ENCODE results near the gene CRIP1.

DNA sequence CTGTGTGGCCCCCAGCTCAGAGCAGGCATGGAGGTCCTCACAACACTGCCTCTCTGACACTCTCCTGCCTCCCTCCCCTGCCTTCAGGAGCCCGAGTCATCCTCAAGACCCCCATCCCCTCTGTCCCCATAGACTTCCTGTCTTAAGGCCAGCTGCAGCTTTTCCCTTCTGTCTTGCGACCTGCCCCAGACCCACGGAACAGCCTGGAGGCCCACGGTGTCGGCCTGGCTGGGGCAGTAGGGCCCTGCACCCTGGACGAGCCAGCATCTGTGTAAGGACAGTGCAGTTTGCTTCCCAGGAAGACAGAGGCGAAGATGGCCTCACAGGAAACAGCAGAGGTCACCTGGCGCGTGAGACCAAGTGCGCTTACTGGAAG lies 14.0 kb downstream of the CRIP1 start:
- TF ChIP-seq POLR2AphosphoS5 (IDR thresholded peaks at IDR 0.05; ENCODE audit: borderline replicate concordance, low read depth, low read length) (no peak), EZH2 (IDR thresholded peaks at IDR 0.05) (no peak)

Measured in SK-N-MC (cell line).